UCSD-AML1 (cell line): ENCODE results near the gene RASIP1.
A peak's percentile ranks its signal among the peaks of the same experiment; 100 is the strongest.

Source experiments
- DNase-seq: peaks from one replicate; lab custom pipeline; 2025; ENCODE audit not compliant: unreplicated experiment; lab: John Stamatoyannopoulos, UW

Gene RASIP1

DNA sequence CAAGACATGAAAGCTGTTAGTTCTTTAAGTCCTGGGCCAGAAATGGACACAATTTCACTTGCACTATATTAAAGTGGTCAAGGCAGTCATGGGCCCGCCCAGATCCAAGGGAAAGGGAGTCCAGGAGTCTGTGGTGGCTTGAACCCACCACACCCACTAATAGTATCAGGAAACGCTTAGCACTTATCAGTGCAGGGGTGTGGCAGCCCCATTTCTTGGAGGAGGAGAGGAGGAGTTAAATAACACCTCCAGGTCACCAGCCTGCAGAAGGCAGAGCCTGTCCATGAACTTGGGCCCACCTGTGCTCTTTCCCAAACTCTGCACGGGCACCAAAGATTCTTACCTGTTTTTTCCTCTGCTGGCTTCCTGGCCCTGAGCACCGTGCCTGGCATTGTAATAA, 62.2 kb downstream of the RASIP1 start:
- no peak for DNase-seq

DNA sequence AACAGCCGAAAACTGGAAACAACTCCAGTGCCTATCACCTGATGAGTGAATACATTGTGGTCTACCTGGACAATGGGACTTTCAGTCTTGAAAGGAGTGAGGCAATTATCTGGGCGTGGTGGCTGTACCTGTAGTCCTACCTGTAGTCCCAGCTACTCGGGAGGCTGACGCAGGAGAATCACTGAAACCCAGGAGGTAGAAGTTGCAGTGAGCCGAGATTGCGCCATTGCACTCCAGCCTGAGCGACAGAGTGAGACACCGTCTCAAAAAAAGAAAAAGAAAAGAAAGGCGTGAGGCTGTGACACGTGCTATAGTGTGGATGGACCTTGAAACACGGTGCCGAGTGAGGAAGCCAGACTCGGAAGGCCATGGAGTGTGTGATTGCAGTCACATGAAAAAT, 63.5 kb downstream of the RASIP1 start:
- DNase-seq: no peak

DNA sequence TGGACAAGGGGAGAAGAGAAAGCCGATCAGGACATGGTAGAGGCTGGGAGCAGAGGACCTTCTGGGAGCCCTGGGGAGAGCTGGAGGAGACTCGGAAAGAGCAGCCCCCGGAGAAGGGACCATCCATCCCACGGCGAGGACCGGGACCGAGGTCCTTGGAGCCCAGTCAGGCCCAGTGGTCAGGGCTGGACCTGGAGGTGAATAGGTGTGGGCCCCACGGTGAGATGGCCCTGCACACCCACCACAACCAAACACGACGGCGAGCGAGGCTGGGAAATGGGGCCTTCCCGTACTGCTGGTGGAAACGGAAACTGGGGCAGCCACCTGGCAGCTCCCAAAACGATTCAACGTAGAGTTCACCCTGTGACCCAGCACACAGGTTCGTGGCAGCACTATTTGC, 63.9 kb downstream of the RASIP1 start:
- no peak for DNase-seq

DNA sequence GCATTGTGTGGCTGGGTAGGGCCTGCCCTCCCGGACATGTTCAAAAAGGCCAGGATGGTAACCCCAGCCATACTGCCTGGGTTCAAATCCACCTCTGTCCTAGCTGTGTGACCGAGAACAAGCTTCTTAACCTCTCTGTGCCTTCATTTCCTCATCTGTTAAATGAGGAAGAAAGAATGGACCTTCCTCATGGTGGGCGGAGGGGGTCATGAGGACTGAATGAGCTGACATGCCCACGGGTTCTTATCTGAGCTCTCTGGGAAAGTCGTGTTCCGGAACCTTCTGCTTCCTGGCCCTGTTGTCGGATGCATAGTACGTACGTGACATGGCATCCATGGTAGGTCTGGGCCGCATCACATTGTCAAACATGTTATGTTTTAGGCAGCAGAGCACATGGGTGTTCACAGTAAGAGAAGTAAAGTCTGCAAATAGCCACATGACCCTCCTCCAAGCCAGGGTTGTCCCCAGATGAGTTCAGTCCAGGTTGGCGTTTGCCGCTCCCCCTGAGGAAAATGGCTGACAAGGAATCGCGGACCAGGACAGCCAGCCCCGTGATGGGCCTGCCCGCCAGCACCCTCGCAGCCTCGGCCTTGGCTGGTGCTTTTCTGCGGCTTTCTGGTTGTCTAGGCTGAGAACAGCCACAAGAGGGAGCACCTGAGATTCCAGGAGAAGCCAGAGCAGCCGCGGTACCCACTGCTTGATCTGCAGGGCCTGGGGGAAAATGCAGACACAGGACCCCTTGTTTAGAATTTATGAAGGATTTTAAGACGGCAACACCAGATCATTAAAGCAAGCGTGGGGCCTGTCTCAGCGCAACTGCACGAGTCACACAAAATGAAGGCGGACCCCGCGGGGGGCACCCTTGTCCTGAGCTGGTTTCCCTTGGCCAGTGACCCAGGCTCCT, 65.2 kb downstream of the RASIP1 start:
- DNase-seq: peak; percentile 75

DNA sequence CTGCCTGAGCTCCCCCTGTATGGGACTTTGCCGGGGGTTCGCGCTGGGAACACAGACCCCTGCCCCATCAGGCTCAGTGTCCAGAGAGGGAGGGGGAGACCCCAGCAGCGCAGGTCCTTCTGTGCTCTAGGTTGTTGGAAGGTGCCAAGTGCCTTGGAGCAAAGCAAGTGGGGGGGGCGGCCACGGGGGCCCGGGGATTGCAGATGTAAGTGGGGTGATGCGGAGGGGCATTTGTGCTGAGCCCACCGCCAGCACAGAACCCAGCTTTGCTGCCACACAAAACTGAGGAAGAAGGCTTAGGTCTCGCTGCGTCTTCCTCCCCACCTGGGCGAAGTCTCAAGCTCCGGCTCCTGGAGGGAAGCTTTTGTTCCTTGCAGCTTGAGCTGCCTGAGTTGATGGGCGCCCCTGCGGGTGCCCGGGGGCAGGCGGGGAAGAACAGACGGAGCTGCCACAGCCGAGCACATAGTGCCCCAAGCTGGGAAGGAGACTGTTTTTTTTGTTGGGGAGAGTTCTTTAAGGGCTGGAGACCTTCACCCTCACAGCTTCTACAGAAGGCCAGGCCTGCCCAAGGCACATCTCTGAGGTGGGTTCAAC, 66.1 kb downstream of the RASIP1 start:
- no peak for DNase-seq

DNA sequence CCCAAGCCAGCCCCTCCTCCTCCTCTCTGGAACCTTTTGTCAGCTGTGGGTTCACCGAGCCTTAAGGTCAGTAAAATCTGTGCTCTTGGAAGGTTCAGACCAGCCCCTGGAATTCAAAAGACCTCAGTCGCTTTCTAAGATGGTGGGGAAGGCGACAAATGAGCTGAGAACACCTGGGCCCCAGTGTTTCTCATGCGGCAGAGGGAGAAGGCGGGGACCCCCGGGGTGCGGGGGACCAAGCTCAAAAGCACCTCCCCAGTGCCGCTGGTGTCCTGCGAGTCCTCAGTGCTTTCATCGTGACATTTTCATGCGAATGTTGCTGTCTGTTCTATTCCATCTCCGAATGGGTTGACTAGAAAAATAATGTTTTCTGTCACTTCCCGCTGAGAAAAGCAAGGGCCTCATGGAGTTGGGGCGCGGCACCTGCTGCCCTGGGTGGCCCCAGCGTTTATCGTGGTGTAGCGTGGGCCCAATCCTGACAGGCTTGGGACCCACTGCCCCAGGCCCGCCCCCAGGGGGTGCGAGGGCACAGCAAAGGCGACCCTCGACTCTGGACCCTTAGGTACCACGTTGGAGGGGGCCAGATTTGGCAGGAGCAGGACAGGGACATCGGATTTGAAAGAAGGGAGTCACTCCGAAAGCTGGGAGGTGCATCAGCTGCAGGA, 66.8 kb downstream of the RASIP1 start:
- no peak for DNase-seq

DNA sequence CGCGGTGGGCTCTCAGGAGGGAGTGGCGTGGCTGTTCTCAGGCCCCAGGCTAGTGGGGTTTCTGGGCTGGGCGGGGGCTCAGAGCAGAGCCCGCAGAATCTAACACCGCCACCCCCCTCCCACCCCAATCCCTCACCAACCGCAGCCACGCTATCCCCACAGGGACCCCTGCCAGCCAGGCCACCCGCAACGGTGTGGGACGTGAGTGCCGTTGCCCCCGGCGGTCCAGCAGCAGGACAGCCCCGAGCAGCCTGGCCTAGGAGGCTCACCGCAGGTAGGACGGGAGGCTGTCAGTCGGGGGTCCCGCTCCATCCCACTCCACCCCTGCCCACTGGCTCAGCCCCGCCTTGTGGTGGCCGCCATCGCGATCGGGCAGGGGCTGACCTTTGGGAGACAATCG, 67.4 kb downstream of the RASIP1 start, which contains the start of gene NTN5:
NTN5 (minus strand) TSS at position 24 of the 400 bp plus-strand sequence. CDS start 2,031 bp downstream, outside the sequence.
- no peak for DNase-seq

DNA sequence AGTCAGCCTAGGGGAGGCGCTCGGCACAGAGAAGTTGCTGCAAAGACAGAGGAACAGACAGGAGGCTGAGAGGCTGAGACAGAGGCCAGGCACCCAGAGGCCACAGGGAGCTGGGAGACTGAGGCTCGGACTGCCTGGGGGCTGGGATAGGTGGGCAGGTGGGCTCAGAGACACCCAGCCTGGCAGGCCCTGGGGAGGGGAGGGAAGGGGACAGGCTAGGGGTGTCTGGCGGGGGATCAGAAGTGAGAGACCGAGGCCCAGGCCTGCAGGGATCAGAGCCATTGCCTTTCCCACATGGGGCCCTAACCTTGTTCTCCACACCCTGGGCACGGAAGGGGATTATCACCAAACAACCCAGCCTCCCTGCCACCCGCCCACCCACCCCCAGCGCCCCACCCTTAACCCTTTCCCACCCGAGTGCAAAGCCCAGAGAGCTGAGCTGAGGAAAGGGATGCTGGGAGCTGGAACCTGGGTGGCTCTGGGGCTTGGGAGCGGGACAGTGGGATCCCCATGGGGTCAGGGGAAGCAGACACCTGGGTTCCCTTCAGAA, 68.9 kb downstream of the RASIP1 start:
- no peak for DNase-seq

DNA sequence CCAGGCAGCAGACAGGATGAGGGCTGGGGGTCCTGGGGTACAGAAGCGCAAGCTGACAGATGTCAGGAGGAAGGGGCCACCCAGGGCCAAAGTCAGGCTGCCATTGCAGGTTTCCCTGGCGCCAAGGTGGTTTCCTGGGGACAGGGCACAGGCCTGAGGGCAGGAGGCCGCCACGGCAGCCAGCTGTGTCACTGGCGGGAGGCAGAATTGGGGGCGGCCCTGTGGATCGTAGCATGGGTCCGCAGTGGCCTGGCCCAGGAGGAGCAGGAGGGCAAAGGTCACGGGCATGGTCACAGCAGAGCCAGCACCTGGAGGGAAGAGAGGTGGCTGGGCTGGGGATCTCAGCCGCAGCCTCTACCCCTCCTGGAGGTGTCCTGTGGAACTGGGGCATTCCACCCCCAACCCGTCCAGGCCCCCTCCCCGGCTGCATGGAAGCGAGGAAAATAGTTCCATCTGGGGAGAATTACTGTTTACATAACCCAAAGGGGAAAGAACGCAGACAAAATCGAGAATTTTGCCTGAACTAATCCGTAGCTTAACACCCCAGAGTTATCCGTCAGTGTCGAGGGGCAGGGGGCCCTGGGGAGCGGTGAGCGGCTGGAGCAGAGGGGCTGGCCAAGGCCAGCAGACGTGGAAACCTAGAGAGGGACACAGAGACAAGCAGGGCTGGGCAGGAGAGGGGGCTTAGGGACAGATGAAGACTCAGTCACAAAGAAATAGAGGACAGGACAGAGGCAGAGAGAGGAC, 69.5 kb downstream of the RASIP1 start:
- no peak for DNase-seq
